ENCODE results near the gene SH3GL2. TPM values are rescaled to one million over a fixed set of nuclear protein-coding genes. Genes with fewer than 3 reads are reported as not detected.

Gene SH3GL2
- polyA plus RNA-seq, 1 donor from 2014 or later: not detected

- H3K36me3 Mint-ChIP-seq: no peaks in the 10 kb centered on the region
- no peaks in the 10 kb centered on the region for H3K27me3 Mint-ChIP-seq
- no peak overlapping the region for H3K27ac Mint-ChIP-seq
- no peak overlapping the region for H3K4me3 Mint-ChIP-seq
- H3K9me3 Mint-ChIP-seq: peaks cover 3 to 15% (median 4%) of the 10 kb centered on the region in 3 donors
- H3K4me1 Mint-ChIP-seq: no peaks in the 10 kb centered on the region
Observed at GRCh38 chr9:17776735-17777134, 197.9 kb downstream of the SH3GL2 start.

- Mint-ChIP-seq H3K27me3 (no peaks in the 10 kb centered on the region), H3K4me3 (no peak overlapping the region), H3K9me3 (peaks cover 3 to 15% (median 4%) of the 10 kb centered on the region in 3 donors), H3K4me1 (no peaks in the 10 kb centered on the region), H3K36me3 (no peaks in the 10 kb centered on the region), H3K27ac (no peak overlapping the region)
Observed at GRCh38 chr9:17777465-17777864, 198.6 kb downstream of the SH3GL2 start.

- H3K27me3 Mint-ChIP-seq: no peaks in the 10 kb centered on the region
- peaks cover 0 to 11% (median 5%) of the 10 kb centered on the region in 3 donors for H3K9me3 Mint-ChIP-seq
- H3K36me3 Mint-ChIP-seq: no peaks in the 10 kb centered on the region
- H3K4me1 Mint-ChIP-seq: no peaks in the 10 kb centered on the region
- no peak overlapping the region for H3K27ac Mint-ChIP-seq
- no peak overlapping the region for H3K4me3 Mint-ChIP-seq
Observed at GRCh38 chr9:17782430-17783149, 203.7 kb downstream of the SH3GL2 start.

- H3K27me3 Mint-ChIP-seq: no peaks in the 10 kb centered on the region
- H3K36me3 Mint-ChIP-seq: no peaks in the 10 kb centered on the region
- no peak overlapping the region for H3K4me3 Mint-ChIP-seq
Observed at GRCh38 chr9:17783227-17783626, 204.4 kb downstream of the SH3GL2 start.

GRCh38 chr9:17789316-17789715 is 210.4 kb downstream of the SH3GL2 start:
- Mint-ChIP-seq H3K27me3 (no peaks in the 10 kb centered on the region), H3K9me3 (peaks cover 0 to 6% (median 0%) of the 10 kb centered on the region in 3 donors), H3K36me3 (no peaks in the 10 kb centered on the region), H3K4me1 (no peaks in the 10 kb centered on the region), H3K27ac (no peak overlapping the region), H3K4me3 (no peak overlapping the region)

More at GRCh38 chr9:17783227-17783626, 204.4 kb downstream of the SH3GL2 start:
- H3K27ac Mint-ChIP-seq: no peak overlapping the region
- H3K4me1 Mint-ChIP-seq: no peaks in the 10 kb centered on the region
- H3K9me3 Mint-ChIP-seq: peaks cover 0 to 11% (median 5%) of the 10 kb centered on the region in 3 donors

DNA sequence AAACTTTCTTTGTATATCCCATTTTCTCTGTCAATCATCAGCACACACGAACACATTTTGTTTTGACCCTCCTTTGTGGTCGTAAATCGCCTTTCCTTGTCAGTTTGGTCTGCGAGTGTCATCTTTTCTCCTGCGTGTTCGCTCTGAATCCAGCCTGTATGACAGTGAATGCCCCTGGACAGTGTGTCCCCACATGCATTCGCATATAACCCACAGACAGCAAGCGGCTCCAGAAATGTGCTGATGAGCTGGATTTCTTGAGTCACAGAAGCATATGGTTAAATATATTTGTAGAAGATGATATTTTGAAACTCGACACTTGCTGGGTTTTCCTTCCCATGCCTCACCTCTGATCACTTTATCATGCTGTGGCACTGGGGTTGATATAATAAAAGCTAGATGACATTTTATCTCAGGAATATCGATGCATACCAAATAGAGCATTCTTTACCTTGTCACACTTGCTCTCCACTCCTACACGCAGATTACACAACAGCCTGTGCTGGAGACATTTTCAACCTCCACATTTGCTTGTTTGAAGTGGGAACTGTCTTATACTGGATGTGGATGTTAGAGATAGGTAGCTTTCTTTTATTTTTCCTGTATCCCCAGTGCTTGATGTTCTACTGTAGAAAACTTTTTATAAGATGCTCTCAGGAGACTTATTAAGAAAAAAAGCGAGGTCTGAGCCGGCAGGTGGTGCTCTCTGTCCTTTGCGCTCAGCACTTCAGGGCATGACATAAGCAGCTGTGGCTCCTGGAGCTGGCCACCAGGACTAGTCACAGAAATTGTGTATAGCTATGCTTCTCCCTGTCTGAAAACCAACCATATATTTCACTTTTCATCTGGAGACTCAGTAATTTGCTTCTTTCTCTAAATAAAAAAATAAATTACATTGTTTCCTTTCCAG is 215.1 kb downstream of the SH3GL2 start:
- no peaks in the 10 kb centered on the region for H3K4me1 Mint-ChIP-seq

GRCh38 chr9:17795744-17796143 is 216.9 kb downstream of the SH3GL2 start:
- Mint-ChIP-seq H3K36me3 (no peaks in the 10 kb centered on the region), H3K4me1 (no peaks in the 10 kb centered on the region), H3K27ac (no peak overlapping the region), H3K9me3 (peaks cover 0 to 2% (median 0%) of the 10 kb centered on the region in 3 donors), H3K27me3 (no peaks in the 10 kb centered on the region), H3K4me3 (no peak overlapping the region)

More for the DNA sequence above, 215.1 kb downstream of the SH3GL2 start:
- H3K27me3 Mint-ChIP-seq: no peaks in the 10 kb centered on the region
- no peak overlapping the region for H3K4me3 Mint-ChIP-seq
- H3K36me3 Mint-ChIP-seq: no peaks in the 10 kb centered on the region
- peaks cover 0 to 2% (median 0%) of the 10 kb centered on the region in 3 donors for H3K9me3 Mint-ChIP-seq
- no peak overlapping the region for H3K27ac Mint-ChIP-seq

DNA sequence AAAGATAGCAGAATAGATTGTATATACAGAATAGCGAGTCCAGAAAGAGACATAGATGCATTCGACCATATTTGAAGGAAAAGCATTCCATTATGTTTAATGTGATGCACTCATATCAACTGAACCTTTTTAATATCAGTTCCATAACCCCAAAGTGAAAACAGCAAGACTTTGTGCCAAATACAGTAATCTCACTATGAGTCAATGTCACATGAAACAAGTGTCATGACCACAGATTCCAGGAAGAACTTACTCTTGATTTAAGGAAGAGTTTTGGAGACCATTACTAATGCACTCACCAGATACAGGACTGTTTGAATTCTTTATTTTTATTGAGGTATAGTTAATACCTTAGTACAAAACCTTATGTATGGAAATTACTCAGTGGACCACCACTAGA is 220.5 kb downstream of the SH3GL2 start:
- peaks cover 0 to 2% (median 0%) of the 10 kb centered on the region in 3 donors for H3K9me3 Mint-ChIP-seq
- H3K27me3 Mint-ChIP-seq: no peaks in the 10 kb centered on the region
- H3K4me3 Mint-ChIP-seq: no peak overlapping the region
- H3K4me1 Mint-ChIP-seq: no peaks in the 10 kb centered on the region
- H3K36me3 Mint-ChIP-seq: no peaks in the 10 kb centered on the region
- H3K27ac Mint-ChIP-seq: no peak overlapping the region

DNA sequence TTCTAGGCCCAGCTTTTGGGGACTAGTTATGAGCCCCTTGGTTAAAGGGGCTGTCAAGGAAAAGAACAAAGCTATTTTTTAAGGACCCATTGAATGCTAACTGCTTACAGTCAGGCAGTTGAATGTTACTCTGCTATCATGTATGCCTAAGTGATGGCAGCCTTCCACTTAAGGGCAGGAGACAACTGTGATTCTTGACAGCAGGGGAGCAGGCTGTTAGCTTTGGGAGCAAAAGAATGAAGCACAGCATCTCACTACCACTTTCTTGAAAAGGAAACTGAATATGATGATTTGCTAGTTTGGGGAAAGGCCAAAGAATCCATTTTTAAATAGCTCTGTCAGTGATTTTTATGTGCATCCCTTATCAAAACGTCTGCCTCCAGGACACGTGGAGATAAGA is 221.6 kb downstream of the SH3GL2 start:
- H3K27ac Mint-ChIP-seq: no peak overlapping the region
- H3K4me1 Mint-ChIP-seq: no peaks in the 10 kb centered on the region
- no peak overlapping the region for H3K4me3 Mint-ChIP-seq
- no peaks in the 10 kb centered on the region for H3K27me3 Mint-ChIP-seq
- H3K36me3 Mint-ChIP-seq: no peaks in the 10 kb centered on the region
- peaks cover 0 to 2% (median 0%) of the 10 kb centered on the region in 3 donors for H3K9me3 Mint-ChIP-seq

- Mint-ChIP-seq H3K4me1 (no peaks in the 10 kb centered on the region), H3K4me3 (no peak overlapping the region), H3K9me3 (peaks cover 0 to 6% (median 4%) of the 10 kb centered on the region in 3 donors), H3K36me3 (no peaks in the 10 kb centered on the region), H3K27me3 (no peaks in the 10 kb centered on the region), H3K27ac (no peak overlapping the region)
Observed at GRCh38 chr9:17802249-17802857, 223.5 kb downstream of the SH3GL2 start.

- no peaks in the 10 kb centered on the region for H3K36me3 Mint-ChIP-seq
- H3K4me3 Mint-ChIP-seq: no peak overlapping the region
- H3K27me3 Mint-ChIP-seq: no peaks in the 10 kb centered on the region
- no peak overlapping the region for H3K27ac Mint-ChIP-seq
- H3K9me3 Mint-ChIP-seq: peaks cover 0 to 6% (median 4%) of the 10 kb centered on the region in 3 donors
- H3K4me1 Mint-ChIP-seq: no peaks in the 10 kb centered on the region
Observed at GRCh38 chr9:17807613-17808282, 228.9 kb downstream of the SH3GL2 start.

GRCh38 chr9:17810317-17810716 is 231.5 kb downstream of the SH3GL2 start:
- H3K27me3 Mint-ChIP-seq: no peaks in the 10 kb centered on the region
- H3K9me3 Mint-ChIP-seq: peaks cover 0 to 6% (median 4%) of the 10 kb centered on the region in 3 donors
- H3K36me3 Mint-ChIP-seq: no peaks in the 10 kb centered on the region
- no peak overlapping the region for H3K27ac Mint-ChIP-seq
- H3K4me1 Mint-ChIP-seq: no peaks in the 10 kb centered on the region
- H3K4me3 Mint-ChIP-seq: no peak overlapping the region

DNA sequence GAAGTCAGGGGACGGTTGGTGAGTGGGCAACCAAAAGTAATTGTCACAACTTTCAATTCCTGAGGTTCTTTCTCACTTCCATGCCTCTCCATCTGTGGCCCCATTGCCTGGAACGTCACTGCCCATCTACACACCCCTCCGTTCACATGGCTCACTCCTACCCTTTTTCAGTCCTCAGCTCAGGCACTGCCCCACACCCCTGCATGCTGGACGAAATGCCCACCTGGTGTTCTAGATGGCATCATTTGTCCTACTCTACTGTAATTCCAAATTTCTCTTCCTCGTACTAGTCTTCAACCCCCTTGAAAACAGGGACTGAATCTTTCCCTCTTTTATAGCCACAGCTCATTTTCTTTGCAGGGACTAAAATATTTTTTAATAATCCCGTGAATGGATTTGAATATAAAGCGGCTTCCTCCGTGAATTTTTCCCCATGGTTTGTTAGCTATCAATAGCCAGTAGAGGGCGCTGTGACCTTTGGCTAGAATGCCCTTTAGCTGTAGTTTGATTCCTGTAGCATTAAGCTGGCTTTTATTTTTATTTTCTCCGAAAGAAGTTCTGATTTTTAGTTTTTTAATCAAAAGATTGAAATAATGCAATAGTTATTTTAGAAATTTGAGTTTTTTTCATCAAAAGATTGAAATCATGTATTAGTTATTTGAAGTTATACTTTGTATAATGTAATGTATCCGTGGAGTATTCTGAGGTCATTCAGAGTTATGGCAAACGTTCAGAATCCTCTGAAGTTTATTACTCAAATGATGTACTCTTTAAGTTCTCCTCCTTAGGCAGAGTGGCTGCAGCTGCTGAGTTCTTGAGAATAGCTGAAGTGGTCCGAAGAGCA is 232.1 kb downstream of the SH3GL2 start:
- H3K27me3 Mint-ChIP-seq: no peaks in the 10 kb centered on the region
- H3K36me3 Mint-ChIP-seq: no peaks in the 10 kb centered on the region
- peaks cover 0 to 6% (median 4%) of the 10 kb centered on the region in 3 donors for H3K9me3 Mint-ChIP-seq
- no peak overlapping the region for H3K4me3 Mint-ChIP-seq
- H3K27ac Mint-ChIP-seq: no peak overlapping the region
- H3K4me1 Mint-ChIP-seq: no peaks in the 10 kb centered on the region

- Mint-ChIP-seq H3K9me3 (peaks cover 0 to 2% (median 0%) of the 10 kb centered on the region in 3 donors), H3K36me3 (no peaks in the 10 kb centered on the region), H3K4me3 (no peak overlapping the region), H3K4me1 (no peaks in the 10 kb centered on the region), H3K27me3 (no peaks in the 10 kb centered on the region), H3K27ac (no peak overlapping the region)
Observed at GRCh38 chr9:17813798-17814197, 234.9 kb downstream of the SH3GL2 start.

All from IgD-negative memory B cell (primary cell).